GM18868 (cell line): ENCODE measurements around the gene CRLF2.
A peak's percentile ranks its signal among the peaks of the same experiment; 100 is the strongest.
"Not testable (repeated sequence)": the region's sequence is repeated elsewhere in the genome, so short reads cannot be mapped to it uniquely, and the experiment has no call there.

Experiments used
- ATAC-seq: cut with Tn5 transposase; IDR thresholded peaks from one replicate; pipeline ENCODE4 v1.9.1; 2021; ENCODE audit warnings: mild to moderate bottlenecking, moderate library complexity; ENCODE audit not compliant: unreplicated experiment

Gene CRLF2

GRCh38 chrX:1215123-1215823 is 2.8 kb upstream of the CRLF2 start:
- peak; percentile 65 for ATAC-seq

- no peak for ATAC-seq
Observed at GRCh38 chrX:1213971-1214370, 1.5 kb upstream of the CRLF2 start.

GRCh38 chrX:1210844-1211243 is 1.6 kb downstream of the CRLF2 start:
- ATAC-seq = no peak

- no peak for ATAC-seq
Observed at GRCh38 chrX:1207496-1208025, 4.9 kb downstream of the CRLF2 start.

- no peak for ATAC-seq
Observed at GRCh38 chrX:1205681-1206611, 6.5 kb downstream of the CRLF2 start.

- ATAC-seq = no peak
Observed at GRCh38 chrX:1202251-1202650, 10.2 kb downstream of the CRLF2 start.

- no peak for ATAC-seq
Observed at GRCh38 chrX:1196436-1196835, 16.0 kb downstream of the CRLF2 start.

- ATAC-seq = not testable (repeated sequence)
Observed at GRCh38 chrX:1192196-1192595, 20.3 kb downstream of the CRLF2 start.

- no peak for ATAC-seq
Observed at GRCh38 chrX:1190596-1191145, 21.8 kb downstream of the CRLF2 start.

GRCh38 chrX:1185561-1185960 is 26.9 kb downstream of the CRLF2 start:
- ATAC-seq = no peak

- no peak for ATAC-seq
Observed at GRCh38 chrX:1182211-1182610, 30.2 kb downstream of the CRLF2 start.

GRCh38 chrX:1181661-1182060 is 30.8 kb downstream of the CRLF2 start:
- not testable (repeated sequence) for ATAC-seq

- no peak for ATAC-seq
Observed at GRCh38 chrX:1181170-1181569, 31.3 kb downstream of the CRLF2 start.

GRCh38 chrX:1178580-1179057 is 33.8 kb downstream of the CRLF2 start:
- ATAC-seq = no peak

- ATAC-seq = not testable (repeated sequence)
Observed at GRCh38 chrX:1176531-1177320, 35.7 kb downstream of the CRLF2 start.

GRCh38 chrX:1174609-1175545 is 37.6 kb downstream of the CRLF2 start:
- ATAC-seq = not testable (repeated sequence)

GRCh38 chrX:1173435-1173834 is 39.0 kb downstream of the CRLF2 start:
- not testable (repeated sequence) for ATAC-seq

GRCh38 chrX:1172496-1172895 is 40.0 kb downstream of the CRLF2 start:
- no peak for ATAC-seq

- ATAC-seq = not testable (repeated sequence)
Observed at GRCh38 chrX:1171915-1172314, 40.5 kb downstream of the CRLF2 start.
